K562 (cell line): ENCODE measurements around the gene ABHD8. TPM values are rescaled to one million over a fixed set of nuclear protein-coding genes. Genes with fewer than 3 reads are reported as not detected.

Experiments used
- CEBPB ChIP-seq: fragments of 450-650 bp; IDR thresholded peaks from 2 replicates; pipeline ENCODE4 v1.6.1; 2016; ENCODE audit warnings: missing genetic modification characterization, missing compliant biosample characterization
- ELF4 ChIP-seq: fragments of 450-650 bp; formaldehyde crosslinking; IDR thresholded peaks from 2 replicates; pipeline ENCODE4 v1.4.0; 2022; ENCODE audit warnings: missing genetic modification characterization
- MCM2 ChIP-seq: fragments of 450-650 bp; IDR thresholded peaks from 2 replicates; pipeline ENCODE4 v1.6.1; 2017; ENCODE audit warnings: low read depth, mild to moderate bottlenecking
- MNT ChIP-seq, 2 experiments: fragments of 450-650 bp; conservative IDR thresholded peaks; 2 replicates each; pipeline ENCODE4 v1.6.1; 2017; ENCODE audit warnings: mild to moderate bottlenecking in 2 of 2, moderate library complexity in 2 of 2
- NFE2 ChIP-seq: IDR thresholded peaks from 2 replicates; pipeline ENCODE4 v1.6.1; 2014; ENCODE audit warnings: antibody characterized with exemption, low read depth
- NR1H2 ChIP-seq: sonication (generic); formaldehyde crosslinking; IDR thresholded peaks from 2 replicates; pipeline ENCODE4 v1.4.0; 2020; ENCODE audit warnings: mild to moderate bottlenecking, missing genetic modification reagents
- PHB ChIP-seq: fragments of 250-450 bp; sonication (Bioruptor Pico); IDR thresholded peaks from 2 replicates; pipeline ENCODE4 v1.5.0; 2021
- POLR2AphosphoS5 ChIP-seq: IDR thresholded peaks from 2 replicates; pipeline ENCODE4 v1.6.1; 2011; ENCODE audit warnings: mild to moderate bottlenecking, low read depth, low read length, moderate library complexity; ENCODE audit not compliant: control insufficient read depth, insufficient read depth
- PTBP1 ChIP-seq: fragments of 200-400 bp; formaldehyde crosslinking; IDR thresholded peaks from 2 replicates; pipeline ENCODE4 v1.6.1; 2017; ENCODE audit warnings: low read depth, low read length
- SUPT5H ChIP-seq: fragments of 450-650 bp; IDR thresholded peaks from 2 replicates; pipeline ENCODE4 v1.6.1; 2016
- TAF1 ChIP-seq: IDR thresholded peaks from 2 replicates; pipeline ENCODE4 v1.6.1; 2011; ENCODE audit warnings: mild to moderate bottlenecking, low read length, moderate library complexity; ENCODE audit not compliant: insufficient read depth, control insufficient read depth, severe bottlenecking; ENCODE audit errors: extremely low read depth
- TRIM28 ChIP-seq: fragments of 450-650 bp; IDR thresholded peaks from 2 replicates; pipeline ENCODE4 v1.6.1; 2017
- ZBTB12 ChIP-seq: fragments of 250-450 bp; sonication (Bioruptor Pico); IDR thresholded peaks from 2 replicates; pipeline ENCODE4 v1.4.0; 2020
- ZFP1 ChIP-seq: fragments of 450-650 bp; formaldehyde crosslinking; IDR thresholded peaks from 2 replicates; pipeline ENCODE4 v1.4.0; 2020; ENCODE audit warnings: mild to moderate bottlenecking, mixed read lengths
- ZNF174 ChIP-seq: fragments of 250-450 bp; sonication (Bioruptor Pico); IDR thresholded peaks from 2 replicates; pipeline ENCODE4 v1.4.0; 2020; ENCODE audit warnings: mild to moderate bottlenecking
- ZNF3 ChIP-seq: fragments of 250-450 bp; sonication (Bioruptor Pico); IDR thresholded peaks from 2 replicates; pipeline ENCODE4 v1.5.0; 2021; ENCODE audit warnings: mild to moderate bottlenecking, moderate library complexity
- ZNF551 ChIP-seq: fragments of 250-450 bp; sonication (Bioruptor Pico); IDR thresholded peaks from 2 replicates; pipeline ENCODE4 v1.5.0; 2021; ENCODE audit warnings: mild to moderate bottlenecking, moderate library complexity
- ZNF717 ChIP-seq: fragments of 250-450 bp; sonication (Bioruptor Pico); IDR thresholded peaks from 2 replicates; pipeline ENCODE4 v1.5.0; 2021
- polyA plus RNA-seq, 8 experiments: library from polyadenylated mRNA; depleted of rRNA in 4 of 8; stranded (reverse) in 5 of 8; unstranded in 3 of 8; fragments of >200 nt; fragmentation: Nextera tagmentation in 2 of 8; fragmentation: Illumina TruSeq in 1 of 8; extraction: Ambion mirVana in 2 of 8; extraction: Trizol in 1 of 8; gene quantifications; 2 replicates each; pipeline versions ENCODE4 v1.2.1 to v1.2.3, GENCODE V29; 2011 to 2014; ENCODE audit warnings: inconsistent platforms in 1 of 8, missing spikeins in 1 of 8
- total RNA-seq, 7 experiments: library from RNA; depleted of rRNA in 6 of 7; stranded (reverse); fragments of >200 nt in 6 of 7; fragmentation: Illumina TruSeq in 2 of 7; extraction: Trizol in 2 of 7; gene quantifications; 2 replicates each; pipeline versions ENCODE4 v1.2.1 to v1.2.3, GENCODE V29; 2011 to 2021; ENCODE audit warnings: low replicate concordance in 1 of 7
- TF ChIP-seq, protein P1 (sequence below): fragments of 250-450 bp; sonication (Bioruptor Pico); IDR thresholded peaks from 2 replicates; pipeline ENCODE4 v1.5.0; 2021
- TF ChIP-seq, protein P2 (sequence below): sonication (generic); formaldehyde crosslinking; IDR thresholded peaks from 2 replicates; pipeline ENCODE4 v1.8.0; 2023; ENCODE audit warnings: mild to moderate bottlenecking, missing genetic modification reagents

ABHD8 gene
- total and polyA plus RNA-seq, 9 of the 15 experiments (the other 6 are each of a cell fraction or from before 2014, with no cell fraction given), result 0.04 to 6.6 (median 2.0) TPM; not detected in 1

DNA sequence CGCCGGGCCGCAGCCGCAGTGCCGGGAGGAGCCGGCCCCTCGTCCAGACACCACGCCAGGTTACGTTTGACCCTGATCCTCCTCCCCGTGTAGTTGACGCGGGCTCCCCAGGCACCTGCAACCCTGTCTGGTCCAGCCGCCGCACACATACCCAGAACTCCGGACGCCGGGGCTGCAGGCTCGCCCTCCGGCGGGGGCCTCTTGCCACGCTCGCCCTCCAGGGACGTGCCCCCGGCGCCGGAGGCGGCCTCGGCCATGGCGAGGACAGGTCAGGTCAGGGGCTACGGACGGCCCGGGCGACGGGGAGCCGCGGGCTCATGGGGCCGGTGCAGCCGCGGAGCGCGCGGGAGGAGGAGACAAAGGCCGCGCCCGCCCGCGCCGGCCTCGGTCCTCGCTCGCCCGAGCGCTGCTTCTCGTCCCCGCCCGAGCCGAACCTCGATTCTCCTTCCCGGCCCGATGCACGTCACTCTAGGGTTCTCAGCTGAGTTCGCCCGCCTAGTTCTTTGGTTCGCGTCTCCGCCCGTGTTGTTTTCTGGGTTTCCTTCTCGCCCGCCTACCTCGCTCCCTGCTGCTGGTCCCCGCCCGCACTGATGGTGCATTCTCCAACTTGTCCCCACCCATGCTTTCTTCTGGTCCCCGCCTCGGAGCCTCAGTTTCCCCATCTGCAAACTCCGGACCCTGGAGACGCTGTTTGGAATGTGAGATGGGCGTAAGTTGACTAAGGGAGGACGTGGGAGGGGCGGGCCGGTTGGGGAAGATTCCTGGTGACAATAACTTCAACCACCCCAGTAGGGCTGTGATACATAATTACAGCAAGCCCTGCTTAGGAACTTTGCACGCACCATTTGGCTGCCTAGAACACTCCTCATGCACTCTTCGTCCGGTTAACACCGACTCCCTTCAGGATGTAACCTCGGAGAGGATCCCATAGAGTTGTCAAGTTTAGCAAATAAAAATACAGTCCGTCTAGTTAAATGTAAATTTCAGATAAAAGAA, 31.5 kb upstream of the ABHD8 start, which contains the start of gene ANO8 (continued):
- no peak for TF ChIP-seq ELF4 (CRISPR knock-in tag)
- no peak for TF ChIP-seq ZNF174 (CRISPR knock-in tag)
- no peak for TF ChIP-seq MCM2
- TF ChIP-seq NFE2, result no peak
- peak; percentile 42 for TF ChIP-seq TAF1
- TF ChIP-seq SUPT5H, result no peak
- no peak for TF ChIP-seq ZFP1
- no peak for TF ChIP-seq ZNF717
- no peak for TF ChIP-seq CEBPB (tag)
- TF ChIP-seq ZBTB12, result peak; percentile 83
- TF ChIP-seq MNT (conservative IDR thresholded peaks at IDR 0.05), result peak; percentile 59 to 84; a peak in 3 of 4 replicates
- no peak for TF ChIP-seq ZNF551
- TF ChIP-seq, protein P1, sequence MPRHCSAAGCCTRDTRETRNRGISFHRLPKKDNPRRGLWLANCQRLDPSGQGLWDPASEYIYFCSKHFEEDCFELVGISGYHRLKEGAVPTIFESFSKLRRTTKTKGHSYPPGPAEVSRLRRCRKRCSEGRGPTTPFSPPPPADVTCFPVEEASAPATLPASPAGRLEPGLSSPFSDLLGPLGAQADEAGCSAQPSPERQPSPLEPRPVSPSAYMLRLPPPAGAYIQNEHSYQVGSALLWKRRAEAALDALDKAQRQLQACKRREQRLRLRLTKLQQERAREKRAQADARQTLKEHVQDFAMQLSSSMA (CRISPR knock-in tag), result no peak
- TF ChIP-seq NR1H2 (CRISPR knock-in tag), result peak; percentile 56; the same call in 1 of the 2 replicates
- TF ChIP-seq, protein P2, sequence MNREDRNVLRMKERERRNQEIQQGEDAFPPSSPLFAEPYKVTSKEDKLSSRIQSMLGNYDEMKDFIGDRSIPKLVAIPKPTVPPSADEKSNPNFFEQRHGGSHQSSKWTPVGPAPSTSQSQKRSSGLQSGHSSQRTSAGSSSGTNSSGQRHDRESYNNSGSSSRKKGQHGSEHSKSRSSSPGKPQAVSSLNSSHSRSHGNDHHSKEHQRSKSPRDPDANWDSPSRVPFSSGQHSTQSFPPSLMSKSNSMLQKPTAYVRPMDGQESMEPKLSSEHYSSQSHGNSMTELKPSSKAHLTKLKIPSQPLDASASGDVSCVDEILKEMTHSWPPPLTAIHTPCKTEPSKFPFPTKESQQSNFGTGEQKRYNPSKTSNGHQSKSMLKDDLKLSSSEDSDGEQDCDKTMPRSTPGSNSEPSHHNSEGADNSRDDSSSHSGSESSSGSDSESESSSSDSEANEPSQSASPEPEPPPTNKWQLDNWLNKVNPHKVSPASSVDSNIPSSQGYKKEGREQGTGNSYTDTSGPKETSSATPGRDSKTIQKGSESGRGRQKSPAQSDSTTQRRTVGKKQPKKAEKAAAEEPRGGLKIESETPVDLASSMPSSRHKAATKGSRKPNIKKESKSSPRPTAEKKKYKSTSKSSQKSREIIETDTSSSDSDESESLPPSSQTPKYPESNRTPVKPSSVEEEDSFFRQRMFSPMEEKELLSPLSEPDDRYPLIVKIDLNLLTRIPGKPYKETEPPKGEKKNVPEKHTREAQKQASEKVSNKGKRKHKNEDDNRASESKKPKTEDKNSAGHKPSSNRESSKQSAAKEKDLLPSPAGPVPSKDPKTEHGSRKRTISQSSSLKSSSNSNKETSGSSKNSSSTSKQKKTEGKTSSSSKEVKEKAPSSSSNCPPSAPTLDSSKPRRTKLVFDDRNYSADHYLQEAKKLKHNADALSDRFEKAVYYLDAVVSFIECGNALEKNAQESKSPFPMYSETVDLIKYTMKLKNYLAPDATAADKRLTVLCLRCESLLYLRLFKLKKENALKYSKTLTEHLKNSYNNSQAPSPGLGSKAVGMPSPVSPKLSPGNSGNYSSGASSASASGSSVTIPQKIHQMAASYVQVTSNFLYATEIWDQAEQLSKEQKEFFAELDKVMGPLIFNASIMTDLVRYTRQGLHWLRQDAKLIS, result no peak; the same call in 1 of the 2 replicates
- TF ChIP-seq PTBP1, result no peak; the same call in 1 of the 2 replicates
- no peak for TF ChIP-seq TRIM28
- TF ChIP-seq PHB (CRISPR knock-in tag), result peak; percentile 57; the same call in 1 of the 2 replicates
- TF ChIP-seq ZNF3, result no peak
- TF ChIP-seq POLR2AphosphoS5, result 0 out of 2 replicates have a peak, but pooled peaks have one; percentile 35
